ENCODE data around the gene RBM20. TPM values are rescaled to one million over a fixed set of nuclear protein-coding genes. Genes with fewer than 3 reads are reported as not detected.
"Not testable (repeated sequence)": the region's sequence is repeated elsewhere in the genome, so short reads cannot be mapped to it uniquely, and the experiment has no call there.

Gene RBM20
- total RNA-seq, 4 donors from 2014 or later: 0.88 to 3.8 (median 1.9) TPM

GRCh38 chr10:110762849-110763211, 118.7 kb downstream of the RBM20 start:
- no peaks in the 10 kb centered on the region for H3K36me3 ChIP-seq
- H3K27me3 ChIP-seq: no peaks in the 10 kb centered on the region
- intact Hi-C loops (cut with DNase I; ENCODE audit: low total_unique reads): no loop called here
- H3K4me1 ChIP-seq: no peaks in the 10 kb centered on the region
- no peaks in the 10 kb centered on the region for H3K9me3 ChIP-seq
- H3K4me3 ChIP-seq: no peak overlapping the region
- no peak for DNase-seq
- TF ChIP-seq CTCF (IDR thresholded peaks at IDR 0.05) (no peak), POLR2A (IDR thresholded peaks at IDR 0.05) (no peak)
- H3K27ac ChIP-seq: no peak overlapping the region

GRCh38 chr10:110764378-110764777, 120.2 kb downstream of the RBM20 start:
- Histone ChIP-seq H3K36me3 (no peaks in the 10 kb centered on the region), H3K27me3 (no peaks in the 10 kb centered on the region), H3K4me1 (no peaks in the 10 kb centered on the region), H3K9me3 (no peaks in the 10 kb centered on the region), H3K27ac (no peak overlapping the region), H3K4me3 (no peak overlapping the region)
- no peak for TF ChIP-seq CTCF (IDR thresholded peaks at IDR 0.05)
- no peak for DNase-seq
- intact Hi-C loops (cut with DNase I; ENCODE audit: low total_unique reads): no loop called here

GRCh38 chr10:110764793-110765512, 120.8 kb downstream of the RBM20 start:
- TF ChIP-seq POLR2A (IDR thresholded peaks at IDR 0.05): no peak
- no peak for TF ChIP-seq CTCF (IDR thresholded peaks at IDR 0.05)
- intact Hi-C loops (cut with DNase I; ENCODE audit: low total_unique reads): no loop called here
- H3K27ac ChIP-seq: no peak overlapping the region

GRCh38 chr10:110765513-110766319, 121.6 kb downstream of the RBM20 start:
- H3K9me3 ChIP-seq: no peaks in the 10 kb centered on the region
- no peak overlapping the region for H3K27ac ChIP-seq
- TF ChIP-seq POLR2A (IDR thresholded peaks at IDR 0.05) (no peak), CTCF (IDR thresholded peaks at IDR 0.05) (no peak)
- intact Hi-C loops (cut with DNase I; ENCODE audit: low total_unique reads): no loop called here
- no peaks in the 10 kb centered on the region for H3K4me1 ChIP-seq
- no peak overlapping the region for H3K4me3 ChIP-seq
- no peaks in the 10 kb centered on the region for H3K27me3 ChIP-seq
- H3K36me3 ChIP-seq: no peaks in the 10 kb centered on the region
- DNase-seq: no peak

More at GRCh38 chr10:110764793-110765512, 120.8 kb downstream of the RBM20 start:
- no peaks in the 10 kb centered on the region for H3K4me1 ChIP-seq
- no peaks in the 10 kb centered on the region for H3K27me3 ChIP-seq
- DNase-seq: no peak
- no peaks in the 10 kb centered on the region for H3K9me3 ChIP-seq
- no peaks in the 10 kb centered on the region for H3K36me3 ChIP-seq
- H3K4me3 ChIP-seq: no peak overlapping the region

GRCh38 chr10:110767601-110768000, 123.5 kb downstream of the RBM20 start:
- H3K4me3 ChIP-seq; DNase-seq; H3K4me1 ChIP-seq; intact Hi-C loops (cut with DNase I; ENCODE audit: low total_unique reads); H3K27me3 ChIP-seq; H3K9me3 ChIP-seq; H3K36me3 ChIP-seq; H3K27ac ChIP-seq: not testable (repeated sequence)

Data from uterus (tissue), 4 donors.